ENCODE results near the gene PLCXD3.

GRCh38 chr5:41286696-41287095 is 223.7 kb downstream of the PLCXD3 start:
- TF ChIP-seq EZH2 (IDR thresholded peaks at IDR 0.05) (no peak), POLR2AphosphoS5 (IDR thresholded peaks at IDR 0.05; ENCODE audit: borderline replicate concordance, low read depth, low read length) (no peak)

All from SK-N-MC (cell line).